ENCODE measurements around the gene CDRT15L2. TPM values are rescaled to one million over a fixed set of nuclear protein-coding genes. Genes with fewer than 3 reads are reported as not detected.
"Not testable (repeated sequence)": the region's sequence is repeated elsewhere in the genome, so short reads cannot be mapped to it uniquely, and the experiment has no call there.

CDRT15L2 gene
- polyA plus RNA-seq, 3 donors: not detected

DNA sequence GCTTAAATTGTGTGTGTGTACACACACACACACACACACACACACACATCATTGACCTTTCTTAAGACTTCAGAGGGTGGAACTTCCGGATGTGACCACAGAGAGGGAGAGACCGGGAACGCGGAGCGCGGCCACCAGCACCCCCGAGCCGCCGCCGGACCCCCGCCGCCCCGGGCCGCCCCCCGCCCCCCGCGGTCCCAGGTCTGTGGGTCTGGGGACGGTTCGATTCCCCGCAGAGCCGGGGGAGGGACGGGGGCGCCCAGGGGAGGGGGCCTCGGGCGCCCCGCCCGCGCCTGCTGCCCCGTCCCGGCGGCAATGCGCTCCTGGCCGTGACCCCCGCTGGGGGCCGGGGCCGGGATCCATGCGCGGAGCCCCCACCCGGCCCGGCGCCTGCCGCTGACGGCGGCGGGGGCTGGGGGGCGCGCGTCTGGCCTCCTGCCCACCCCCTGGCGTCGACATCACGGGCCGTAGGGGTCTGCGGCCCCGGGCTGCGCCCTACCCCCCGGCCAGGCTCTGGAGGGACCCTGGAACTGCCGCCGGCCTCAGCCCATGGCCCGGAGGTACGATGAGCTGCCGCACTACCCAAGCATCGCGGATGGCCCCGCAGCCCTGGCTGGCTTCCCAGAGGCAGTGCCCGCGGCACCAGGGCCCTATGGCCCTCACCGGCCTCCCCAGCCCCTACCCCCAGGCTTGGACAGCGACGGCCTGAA lies 9.4 kb downstream of the CDRT15L2 start:
- Mint-ChIP-seq H3K27me3 (ENCODE audit: low read depth in 3 of 3) (peaks cover 7 to 21% (median 19%) of the 10 kb centered on the region in 3 donors), H3K4me3 (peak overlapping the region in 1 of 2 donors; percentile 62)
- 25% methylated on average over 28 of the region's 69 CpGs for WGBS (ENCODE audit: insufficient coverage)
- H3K9ac ChIP-seq (ENCODE audit: insufficient read depth, low read length, poor library complexity, severe bottlenecking); H3K4me1 Mint-ChIP-seq; H2AFZ ChIP-seq (ENCODE audit: insufficient read depth, low read depth, low read length, poor library complexity, severe bottlenecking); H3K27ac Mint-ChIP-seq; H3K36me3 Mint-ChIP-seq; H3K27ac ChIP-seq (ENCODE audit: low read depth in 1 of 2, low read length in 2 of 2); H3K4me3 ChIP-seq (replicated peaks in 1 of 3; ENCODE audit: low read depth in 2 of 3, low read length in 3 of 3); H4K20me1 ChIP-seq (ENCODE audit: insufficient read depth, low read length); H3K9me3 ChIP-seq (replicated peaks in 1 of 2; ENCODE audit: control insufficient read depth in 1 of 2, insufficient read depth in 1 of 2, low read length in 2 of 2); H3K36me3 ChIP-seq (replicated peaks in 1 of 2; ENCODE audit: control insufficient read depth in 1 of 2, insufficient read depth in 2 of 2, low read length in 2 of 2); H3K4me1 ChIP-seq (ENCODE audit: control insufficient read depth in 1 of 2, insufficient read depth in 2 of 2, low read length in 2 of 2); DNase-seq; H3K79me2 ChIP-seq (ENCODE audit: insufficient read depth, low read length); intact Hi-C loops (cut with micrococcal nuclease); H3K27me3 ChIP-seq (ENCODE audit: control insufficient read depth in 2 of 2, insufficient read depth in 2 of 2, low read length in 2 of 2); H3K9me3 Mint-ChIP-seq; H3K4me2 ChIP-seq (replicated peaks; ENCODE audit: extremely low read depth, low read length, poor library complexity, severe bottlenecking): not testable (repeated sequence)

DNA sequence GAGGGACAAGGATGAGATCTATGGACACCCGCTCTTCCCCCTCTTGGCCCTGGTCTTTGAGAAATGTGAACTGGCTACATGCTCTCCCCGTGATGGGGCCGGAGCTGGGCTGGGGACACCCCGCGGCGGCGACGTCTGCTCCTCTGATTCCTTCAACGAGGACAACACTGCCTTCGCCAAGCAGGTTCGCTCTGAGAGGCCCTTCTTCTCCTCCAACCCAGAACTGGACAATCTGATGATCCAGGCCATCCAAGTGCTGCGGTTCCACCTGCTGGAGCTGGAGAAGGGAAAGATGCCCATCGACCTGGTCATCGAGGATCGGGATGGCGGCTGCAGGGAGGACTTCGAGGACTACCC lies 9.9 kb downstream of the CDRT15L2 start:
- 98% methylated on average over 11 of the region's 17 CpGs for WGBS (ENCODE audit: insufficient coverage)
- peak overlapping the region in 1 of 2 donors; percentile 35 for H3K4me3 Mint-ChIP-seq
- intact Hi-C loops (cut with micrococcal nuclease): not testable (repeated sequence)

DNA sequence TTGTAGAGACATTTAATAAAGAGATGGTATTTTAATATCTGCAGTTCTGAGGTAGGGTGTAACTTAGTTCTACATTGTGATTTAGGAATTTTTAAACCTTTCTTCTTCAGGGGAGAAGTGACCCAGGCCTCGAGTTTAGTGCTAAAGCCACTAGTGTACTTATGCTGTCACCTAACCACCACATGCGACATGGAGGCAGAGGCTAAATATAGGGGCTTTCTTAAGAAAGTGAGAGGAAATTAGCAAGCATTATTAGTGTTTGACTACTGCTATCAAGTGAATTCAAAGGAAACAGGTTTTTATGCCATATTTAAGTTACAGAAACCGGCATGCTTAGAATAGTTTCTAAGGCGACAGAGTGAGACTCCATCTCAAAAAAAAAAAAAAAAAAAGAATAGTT lies 11.5 kb downstream of the CDRT15L2 start:
- H3K4me1 ChIP-seq (ENCODE audit: control insufficient read depth in 1 of 2, insufficient read depth in 2 of 2, low read length in 2 of 2); H3K27ac Mint-ChIP-seq; H3K79me2 ChIP-seq (ENCODE audit: insufficient read depth, low read length); H3K36me3 Mint-ChIP-seq; H4K20me1 ChIP-seq (ENCODE audit: insufficient read depth, low read length); H3K27me3 ChIP-seq (ENCODE audit: control insufficient read depth in 2 of 2, insufficient read depth in 2 of 2, low read length in 2 of 2); H3K36me3 ChIP-seq (replicated peaks in 1 of 2; ENCODE audit: control insufficient read depth in 1 of 2, insufficient read depth in 2 of 2, low read length in 2 of 2); H2AFZ ChIP-seq (ENCODE audit: insufficient read depth, low read depth, low read length, poor library complexity, severe bottlenecking); DNase-seq; H3K9ac ChIP-seq (ENCODE audit: insufficient read depth, low read length, poor library complexity, severe bottlenecking); H3K9me3 ChIP-seq (replicated peaks in 1 of 2; ENCODE audit: control insufficient read depth in 1 of 2, insufficient read depth in 1 of 2, low read length in 2 of 2); H3K9me3 Mint-ChIP-seq; H3K27ac ChIP-seq (ENCODE audit: low read depth in 1 of 2, low read length in 2 of 2); H3K4me2 ChIP-seq (replicated peaks; ENCODE audit: extremely low read depth, low read length, poor library complexity, severe bottlenecking); H3K4me3 Mint-ChIP-seq; H3K4me1 Mint-ChIP-seq; intact Hi-C loops (cut with micrococcal nuclease); H3K4me3 ChIP-seq (replicated peaks in 1 of 3; ENCODE audit: low read depth in 2 of 3, low read length in 3 of 3): not testable (repeated sequence)
- H3K27me3 Mint-ChIP-seq (ENCODE audit: low read depth in 3 of 3): peaks cover 7 to 23% (median 19%) of the 10 kb centered on the region in 3 donors
- WGBS (ENCODE audit: insufficient coverage): no CpG with 5 or more reads among the region's 4 CpGs

More for the DNA sequence above, 9.9 kb downstream of the CDRT15L2 start:
- not testable (repeated sequence) for H3K4me3 ChIP-seq (replicated peaks in 1 of 3; ENCODE audit: low read depth in 2 of 3, low read length in 3 of 3); H3K27ac ChIP-seq (ENCODE audit: low read depth in 1 of 2, low read length in 2 of 2); H3K4me2 ChIP-seq (replicated peaks; ENCODE audit: extremely low read depth, low read length, poor library complexity, severe bottlenecking); H3K79me2 ChIP-seq (ENCODE audit: insufficient read depth, low read length); H3K9ac ChIP-seq (ENCODE audit: insufficient read depth, low read length, poor library complexity, severe bottlenecking); H3K27me3 ChIP-seq (ENCODE audit: control insufficient read depth in 2 of 2, insufficient read depth in 2 of 2, low read length in 2 of 2); H3K9me3 ChIP-seq (replicated peaks in 1 of 2; ENCODE audit: control insufficient read depth in 1 of 2, insufficient read depth in 1 of 2, low read length in 2 of 2); H3K9me3 Mint-ChIP-seq; H3K4me1 Mint-ChIP-seq; H3K36me3 ChIP-seq (replicated peaks in 1 of 2; ENCODE audit: control insufficient read depth in 1 of 2, insufficient read depth in 2 of 2, low read length in 2 of 2); H4K20me1 ChIP-seq (ENCODE audit: insufficient read depth, low read length); DNase-seq; H2AFZ ChIP-seq (ENCODE audit: insufficient read depth, low read depth, low read length, poor library complexity, severe bottlenecking); H3K4me1 ChIP-seq (ENCODE audit: control insufficient read depth in 1 of 2, insufficient read depth in 2 of 2, low read length in 2 of 2); H3K36me3 Mint-ChIP-seq
- Mint-ChIP-seq H3K27ac (peak overlapping the region in 1 of 7 donors; percentile 4), H3K27me3 (ENCODE audit: low read depth in 3 of 3) (peaks cover 7 to 21% (median 19%) of the 10 kb centered on the region in 3 donors)

DNA sequence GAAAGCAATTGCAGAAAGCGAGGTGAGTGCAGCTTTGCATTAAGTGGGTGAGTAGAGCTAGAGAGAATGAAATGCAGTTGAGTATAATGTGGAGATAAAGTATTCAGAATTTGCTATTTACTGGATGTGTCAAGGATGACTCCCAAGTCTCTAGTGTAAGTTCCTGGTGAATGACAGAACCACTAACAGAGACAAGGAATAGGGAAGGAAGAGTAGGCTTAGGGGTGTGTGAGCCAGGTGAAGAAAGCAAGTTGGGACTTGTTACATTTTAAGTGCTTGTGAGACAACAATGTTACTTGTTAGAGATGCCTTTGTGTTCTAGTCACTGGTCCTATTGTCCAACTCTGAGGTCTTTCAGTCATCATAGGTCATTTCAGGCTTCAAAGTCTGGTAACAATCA lies 26.0 kb downstream of the CDRT15L2 start:
- intact Hi-C loops (cut with micrococcal nuclease); H3K4me1 ChIP-seq (ENCODE audit: control insufficient read depth in 1 of 2, insufficient read depth in 2 of 2, low read length in 2 of 2); H3K27ac Mint-ChIP-seq; DNase-seq; H3K9me3 ChIP-seq (replicated peaks in 1 of 2; ENCODE audit: control insufficient read depth in 1 of 2, insufficient read depth in 1 of 2, low read length in 2 of 2); H3K27me3 ChIP-seq (ENCODE audit: control insufficient read depth in 2 of 2, insufficient read depth in 2 of 2, low read length in 2 of 2); H3K36me3 Mint-ChIP-seq; H3K36me3 ChIP-seq (replicated peaks in 1 of 2; ENCODE audit: control insufficient read depth in 1 of 2, insufficient read depth in 2 of 2, low read length in 2 of 2); H3K4me3 ChIP-seq (replicated peaks in 1 of 3; ENCODE audit: low read depth in 2 of 3, low read length in 3 of 3); H3K79me2 ChIP-seq (ENCODE audit: insufficient read depth, low read length); H4K20me1 ChIP-seq (ENCODE audit: insufficient read depth, low read length); H3K9me3 Mint-ChIP-seq; H2AFZ ChIP-seq (ENCODE audit: insufficient read depth, low read depth, low read length, poor library complexity, severe bottlenecking); H3K4me3 Mint-ChIP-seq; H3K4me2 ChIP-seq (replicated peaks; ENCODE audit: extremely low read depth, low read length, poor library complexity, severe bottlenecking); H3K27me3 Mint-ChIP-seq (ENCODE audit: low read depth in 3 of 3); H3K4me1 Mint-ChIP-seq; H3K27ac ChIP-seq (ENCODE audit: low read depth in 1 of 2, low read length in 2 of 2); H3K9ac ChIP-seq (ENCODE audit: insufficient read depth, low read length, poor library complexity, severe bottlenecking): not testable (repeated sequence)
- WGBS (ENCODE audit: insufficient coverage): no CpG with 5 or more reads among the region's 1 CpG
